Measurements from ENCODE around the gene HEXIM2.

HEXIM2 gene

DNA sequence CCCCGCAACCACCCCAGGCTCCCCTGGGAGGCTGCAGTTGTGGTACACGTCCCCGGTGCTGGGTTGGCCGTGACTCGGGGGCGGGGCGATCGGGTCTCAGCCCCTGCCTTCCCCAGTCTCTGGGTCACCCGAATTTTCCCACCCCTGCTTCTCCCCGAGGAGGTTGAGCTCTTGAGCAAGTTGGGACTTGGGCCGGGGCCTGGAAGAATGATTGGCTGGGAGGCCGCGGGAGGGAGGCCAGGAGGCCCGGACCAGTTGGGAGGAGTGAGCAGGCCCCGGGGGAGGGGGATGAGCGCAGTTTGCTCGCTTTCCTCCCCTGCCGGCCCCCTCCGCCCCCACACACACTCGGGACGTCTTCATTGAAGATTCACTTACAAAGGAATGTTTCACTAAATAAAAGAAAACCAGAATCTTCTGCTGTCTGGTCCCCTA, 17.9 kb upstream of the HEXIM2 start:
- peak; percentile 79 to 84 for DNase-seq (ENCODE audit: low read depth in 2 of 2)

DNA sequence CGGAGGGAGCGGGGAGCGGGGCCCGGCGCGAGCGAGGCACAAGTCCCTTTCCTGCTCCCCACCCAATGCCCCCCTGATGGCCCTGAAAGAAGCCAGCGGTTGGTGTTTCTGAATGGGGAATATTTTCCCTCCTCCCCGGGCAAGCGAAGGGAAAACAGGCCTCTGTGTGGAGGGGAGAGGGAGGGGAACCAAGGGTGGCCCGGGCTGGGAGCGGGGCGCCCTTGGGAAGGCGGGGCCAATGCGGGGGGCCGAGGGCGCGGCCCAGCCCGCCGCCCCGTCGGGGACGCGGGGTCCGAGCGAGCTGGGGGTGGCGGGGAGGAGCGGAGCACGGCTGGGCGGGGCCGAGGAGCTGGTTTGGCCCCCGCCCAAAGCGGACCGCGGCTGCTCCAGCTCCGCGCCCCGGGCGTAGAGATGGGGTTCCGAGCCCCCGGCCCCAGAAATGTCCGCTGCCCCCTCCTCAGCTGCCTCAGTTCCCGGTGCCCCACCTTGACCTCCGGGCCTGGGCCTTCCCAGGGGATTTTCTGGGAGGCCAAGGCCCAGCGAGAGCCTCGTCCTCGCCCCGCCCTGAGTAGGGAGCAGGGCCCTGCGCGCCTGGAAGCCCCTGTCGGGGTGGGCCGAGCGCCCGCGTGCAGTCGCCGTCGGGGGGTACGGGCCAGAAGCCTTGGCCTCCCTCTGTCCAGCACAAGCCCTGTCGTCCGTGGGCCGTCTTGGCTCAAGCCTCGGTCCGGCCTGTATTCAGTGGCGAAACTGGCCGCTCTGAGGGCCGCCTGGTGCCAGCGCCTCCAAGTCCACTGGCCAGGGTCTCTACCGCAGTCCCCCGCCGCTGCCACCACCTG, 17.3 kb upstream of the HEXIM2 start:
- DNase-seq (ENCODE audit: low read depth in 2 of 2) = no peak

DNA sequence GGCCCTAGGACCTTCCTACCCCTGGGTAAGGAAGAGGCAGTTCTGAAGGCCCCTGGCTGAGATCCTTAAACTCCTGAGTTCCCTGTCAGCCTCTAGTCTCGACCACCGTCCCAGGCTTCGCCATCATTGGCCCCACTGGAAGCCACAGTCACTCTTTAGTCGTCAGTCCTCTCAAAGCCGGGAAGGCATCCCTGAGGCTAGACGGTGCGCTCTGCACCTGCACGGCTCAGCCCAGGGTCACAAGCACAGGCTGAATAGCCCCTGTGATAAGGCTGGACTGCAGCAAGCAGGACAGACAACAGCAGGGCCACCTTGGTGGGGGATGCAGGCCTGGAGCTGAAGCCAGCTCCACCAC, 16.7 kb upstream of the HEXIM2 start:
- DNase-seq (ENCODE audit: low read depth in 2 of 2) = no peak

DNA sequence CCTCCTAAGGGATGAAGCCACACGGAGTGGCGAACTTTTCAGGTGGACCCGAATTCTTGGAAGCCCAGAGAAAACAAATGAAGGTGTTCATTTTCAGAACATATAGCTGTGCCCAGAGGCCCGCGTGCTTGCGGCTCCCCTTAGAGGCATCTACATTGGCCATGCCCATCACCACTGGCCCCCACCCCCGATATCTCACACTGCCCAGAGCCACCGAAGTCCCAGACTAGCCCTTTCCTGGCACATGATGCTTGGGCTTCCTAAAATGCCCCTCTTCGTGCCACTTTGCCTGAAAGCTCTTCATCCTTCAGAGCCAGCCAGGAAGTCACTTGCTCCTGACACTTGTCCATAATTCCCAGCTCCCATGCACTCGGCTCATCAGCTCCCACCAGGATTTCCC, 15.5 kb upstream of the HEXIM2 start:
- DNase-seq (ENCODE audit: low read depth in 2 of 2) = no peak

DNA sequence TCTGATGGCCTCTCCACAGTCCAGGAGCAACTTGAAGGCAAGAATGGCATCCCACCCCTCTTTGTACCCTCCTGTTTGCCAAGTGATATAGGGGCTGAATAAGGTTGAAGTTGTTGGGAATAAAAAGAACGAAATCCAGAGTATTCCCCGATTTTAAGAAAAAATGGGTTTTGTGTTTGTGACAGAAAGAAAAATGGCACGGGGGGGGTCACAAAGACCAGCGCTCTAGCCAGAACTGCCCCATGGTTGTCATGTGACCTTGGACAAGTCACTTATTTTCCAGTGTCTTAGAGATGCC, 15.1 kb upstream of the HEXIM2 start:
- DNase-seq (ENCODE audit: low read depth in 2 of 2) = no peak

DNA sequence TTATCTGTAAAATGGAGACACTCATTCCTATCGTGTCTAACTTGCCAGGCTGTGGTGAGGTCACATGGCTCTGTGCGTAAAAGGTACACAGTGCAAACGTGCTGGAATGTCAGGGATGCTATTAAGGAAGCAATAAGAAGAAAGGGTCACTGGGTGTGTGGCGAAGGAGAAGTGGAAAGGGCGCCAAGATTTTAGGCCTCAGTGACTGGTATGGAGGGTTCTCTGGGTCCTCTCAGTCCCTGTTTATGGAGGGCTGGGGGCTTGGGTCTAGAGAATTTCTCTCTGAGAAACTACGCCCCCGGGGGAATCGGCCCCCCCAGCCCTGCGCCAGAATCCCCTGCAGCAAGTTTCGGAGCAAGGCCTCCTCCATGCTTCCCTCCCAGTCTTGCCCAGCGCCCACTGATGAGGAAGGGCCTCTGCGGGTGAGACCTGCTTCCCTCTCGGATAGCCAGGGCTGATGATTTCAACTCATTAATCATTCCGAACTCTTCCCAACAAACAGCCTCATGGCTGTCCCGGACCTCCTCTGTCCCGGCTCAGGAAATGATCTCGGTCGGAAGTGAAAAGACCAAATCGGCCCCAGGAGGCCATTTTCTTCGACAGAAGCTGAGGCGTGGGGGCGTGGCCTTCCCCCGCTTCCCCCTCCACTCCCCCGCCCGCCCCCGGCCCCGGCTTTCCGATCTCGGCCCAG, 14.6 kb upstream of the HEXIM2 start:
- no peak for DNase-seq (ENCODE audit: low read depth in 2 of 2)

DNA sequence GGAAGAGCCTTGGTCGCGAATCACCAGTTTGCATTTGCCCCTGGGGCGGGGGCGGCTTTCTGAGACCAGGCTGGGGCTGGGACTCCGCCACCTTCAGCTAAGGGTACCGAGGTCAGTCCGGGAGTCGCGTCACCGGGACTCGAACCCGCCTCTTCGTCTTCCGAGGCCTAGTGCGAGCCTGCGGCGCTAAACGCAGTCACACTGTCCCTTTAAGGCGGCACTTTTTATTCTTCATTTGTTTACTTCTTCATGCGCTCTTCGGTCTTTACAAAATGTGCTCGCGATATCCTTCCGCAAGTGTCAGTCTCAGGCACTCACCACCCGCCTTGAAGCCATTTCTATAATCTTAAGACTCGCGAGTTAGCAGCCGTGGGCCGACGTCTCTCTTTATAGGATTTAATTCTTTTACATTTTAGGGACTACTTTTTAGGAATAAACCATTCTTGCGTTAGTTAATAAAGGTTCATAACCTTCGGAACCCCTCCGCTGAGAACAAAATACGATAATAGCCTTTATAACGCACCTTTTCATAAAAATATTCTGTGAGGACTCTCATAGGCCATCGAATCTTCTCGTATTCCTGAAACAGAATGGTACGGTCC, 14.0 kb upstream of the HEXIM2 start:
- peak; percentile 95 to 98 for DNase-seq (ENCODE audit: low read depth in 2 of 2)

DNA sequence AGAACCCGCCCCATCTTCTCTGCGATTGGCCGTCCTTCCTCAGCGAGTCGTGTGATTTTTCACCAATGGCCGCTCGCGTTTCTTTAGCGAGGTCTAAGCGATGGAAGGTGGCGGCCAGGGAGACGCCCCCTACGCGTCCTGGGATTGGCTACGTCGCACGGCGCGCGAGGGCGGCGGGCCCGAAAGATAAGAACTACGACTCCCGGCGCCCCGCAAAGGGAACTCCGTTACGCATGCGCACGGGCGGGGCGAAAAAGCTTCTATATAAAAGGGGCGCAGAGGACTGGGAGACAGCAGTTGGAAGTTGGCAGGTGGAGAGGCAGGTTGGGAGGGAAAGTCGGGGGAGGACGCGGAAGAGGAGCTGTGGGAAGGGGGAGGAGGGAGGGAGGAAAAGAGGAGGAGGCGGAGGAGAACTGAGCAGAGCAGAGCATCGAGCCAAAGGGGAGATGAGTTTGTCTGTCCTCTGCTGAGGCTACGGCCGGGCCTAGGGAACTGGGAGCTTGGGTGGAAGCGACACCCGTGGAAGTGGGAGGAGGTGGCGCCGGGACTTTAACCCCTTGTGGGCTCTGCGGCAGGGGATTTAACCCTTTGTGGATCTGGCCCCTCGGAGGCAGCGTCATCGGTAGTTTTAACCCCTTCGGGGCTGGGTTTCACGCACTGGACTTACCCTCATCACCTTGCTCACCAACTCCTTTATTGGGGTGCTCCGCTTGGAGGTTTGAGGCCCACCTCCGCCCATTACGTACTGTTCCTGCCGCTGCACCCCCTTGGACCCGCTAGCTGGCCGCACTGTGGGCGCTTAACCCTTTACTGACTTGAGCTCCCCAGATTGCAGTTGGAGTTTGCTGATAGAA, 13.3 kb upstream of the HEXIM2 start, which contains the start of gene HEXIM1:
Gene HEXIM1 (plus strand): TSS at position 293 of the 854 bp plus-strand sequence. CDS start 716 bp downstream, outside the sequence.
- DNase-seq (ENCODE audit: low read depth in 2 of 2) = peak; percentile 100

DNA sequence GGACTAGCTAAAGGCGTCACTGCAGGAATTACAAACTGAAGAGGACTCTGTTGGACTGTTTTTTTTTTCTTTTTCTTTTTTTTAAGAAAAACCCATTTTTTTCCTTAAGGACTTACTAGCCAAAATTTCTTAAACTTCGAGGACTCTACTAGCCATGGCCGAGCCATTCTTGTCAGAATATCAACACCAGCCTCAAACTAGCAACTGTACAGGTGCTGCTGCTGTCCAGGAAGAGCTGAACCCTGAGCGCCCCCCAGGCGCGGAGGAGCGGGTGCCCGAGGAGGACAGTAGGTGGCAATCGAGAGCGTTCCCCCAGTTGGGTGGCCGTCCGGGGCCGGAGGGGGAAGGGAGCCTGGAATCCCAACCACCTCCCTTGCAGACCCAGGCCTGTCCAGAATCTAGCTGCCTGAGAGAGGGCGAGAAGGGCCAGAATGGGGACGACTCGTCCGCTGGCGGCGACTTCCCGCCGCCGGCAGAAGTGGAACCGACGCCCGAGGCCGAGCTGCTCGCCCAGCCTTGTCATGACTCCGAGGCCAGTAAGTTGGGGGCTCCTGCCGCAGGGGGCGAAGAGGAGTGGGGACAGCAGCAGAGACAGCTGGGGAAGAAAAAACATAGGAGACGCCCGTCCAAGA, 12.5 kb upstream of the HEXIM2 start:
- DNase-seq (ENCODE audit: low read depth in 2 of 2) = no peak

DNA sequence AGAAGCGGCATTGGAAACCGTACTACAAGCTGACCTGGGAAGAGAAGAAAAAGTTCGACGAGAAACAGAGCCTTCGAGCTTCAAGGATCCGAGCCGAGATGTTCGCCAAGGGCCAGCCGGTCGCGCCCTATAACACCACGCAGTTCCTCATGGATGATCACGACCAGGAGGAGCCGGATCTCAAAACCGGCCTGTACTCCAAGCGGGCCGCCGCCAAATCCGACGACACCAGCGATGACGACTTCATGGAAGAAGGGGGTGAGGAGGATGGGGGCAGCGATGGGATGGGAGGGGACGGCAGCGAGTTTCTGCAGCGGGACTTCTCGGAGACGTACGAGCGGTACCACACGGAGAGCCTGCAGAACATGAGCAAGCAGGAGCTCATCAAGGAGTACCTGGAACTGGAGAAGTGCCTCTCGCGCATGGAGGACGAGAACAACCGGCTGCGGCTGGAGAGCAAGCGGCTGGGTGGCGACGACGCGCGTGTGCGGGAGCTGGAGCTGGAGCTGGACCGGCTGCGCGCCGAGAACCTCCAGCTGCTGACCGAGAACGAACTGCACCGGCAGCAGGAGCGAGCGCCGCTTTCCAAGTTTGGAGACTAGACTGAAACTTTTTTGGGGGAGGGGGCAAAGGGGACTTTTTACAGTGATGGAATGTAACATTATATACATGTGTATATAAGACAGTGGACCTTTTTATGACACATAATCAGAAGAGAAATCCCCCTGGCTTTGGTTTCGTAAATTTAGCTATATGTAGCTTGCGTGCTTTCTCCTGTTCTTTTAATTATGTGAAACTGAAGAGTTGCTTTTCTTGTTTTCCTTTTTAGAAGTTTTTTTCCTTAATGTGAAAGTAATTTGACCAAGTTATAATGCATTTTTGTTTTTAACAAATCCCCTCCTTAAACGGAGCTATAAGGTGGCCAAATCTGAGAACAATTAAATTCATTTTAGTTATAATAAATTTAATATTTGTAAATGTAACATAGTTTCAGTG, 11.7 kb upstream of the HEXIM2 start:
- DNase-seq (ENCODE audit: low read depth in 2 of 2) = no peak

DNA sequence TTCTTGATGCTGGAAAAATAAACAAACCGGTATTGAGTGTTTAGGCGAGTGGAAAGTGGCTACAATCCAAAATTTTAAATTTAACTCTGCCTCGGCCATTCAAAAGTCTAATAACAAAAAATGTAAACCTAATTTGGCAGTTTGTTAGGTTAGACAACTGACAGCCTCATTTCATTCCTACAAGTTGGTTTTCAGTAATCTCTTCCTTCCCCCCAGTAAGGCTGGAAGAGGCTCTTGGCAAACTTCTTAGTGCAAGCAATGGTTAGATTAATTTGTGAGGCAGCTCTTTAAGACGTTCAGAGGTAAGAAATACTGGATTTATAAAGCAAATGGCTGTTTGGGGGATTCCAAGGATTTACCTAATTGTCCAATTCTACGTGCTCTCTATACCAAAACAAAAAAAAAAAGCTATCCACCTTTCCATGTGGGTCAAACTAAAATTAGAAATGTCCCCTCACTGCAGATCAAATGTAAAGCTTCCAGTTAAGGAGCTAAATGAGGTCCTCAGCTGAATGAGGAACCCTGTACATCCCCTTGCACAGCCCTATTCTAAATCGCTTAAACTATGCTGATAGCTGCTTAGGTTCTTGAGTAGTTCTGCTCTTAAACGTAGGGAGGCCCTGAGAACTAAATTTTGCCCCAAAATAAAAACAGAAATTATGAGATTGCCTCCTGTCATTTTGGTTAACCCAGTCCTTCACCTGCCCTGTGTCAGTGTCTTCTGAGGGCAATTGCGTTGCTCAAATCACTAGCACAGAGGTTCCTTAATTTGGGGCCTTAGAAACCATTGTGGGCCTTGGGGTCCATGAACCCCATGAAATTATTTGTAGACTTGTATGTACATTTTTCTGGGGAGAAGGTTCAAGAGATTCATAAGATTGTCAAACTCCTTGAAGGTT, 10.5 kb upstream of the HEXIM2 start:
- DNase-seq (ENCODE audit: low read depth in 2 of 2) = no peak

DNA sequence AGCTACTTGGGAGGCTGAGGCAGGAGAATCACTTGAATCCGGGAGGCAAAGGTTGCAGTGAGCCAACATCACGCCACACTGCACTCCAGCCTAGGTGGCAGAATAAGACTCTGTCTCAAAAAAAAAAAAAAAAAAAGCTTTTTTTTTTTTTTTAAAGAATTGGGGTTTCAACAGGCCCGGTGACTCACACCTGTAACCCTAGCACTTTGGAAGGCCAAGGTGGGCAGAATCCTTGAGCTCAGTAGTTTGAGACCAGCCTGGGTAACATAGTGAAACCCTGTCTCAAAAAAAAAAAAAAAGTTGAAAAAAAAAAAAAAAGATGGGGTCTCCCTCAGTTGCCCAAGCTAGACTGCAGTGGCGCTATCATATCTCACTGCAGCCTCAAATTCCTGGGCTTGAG, 6.6 kb upstream of the HEXIM2 start:
- no peak for DNase-seq (ENCODE audit: low read depth in 2 of 2)

DNA sequence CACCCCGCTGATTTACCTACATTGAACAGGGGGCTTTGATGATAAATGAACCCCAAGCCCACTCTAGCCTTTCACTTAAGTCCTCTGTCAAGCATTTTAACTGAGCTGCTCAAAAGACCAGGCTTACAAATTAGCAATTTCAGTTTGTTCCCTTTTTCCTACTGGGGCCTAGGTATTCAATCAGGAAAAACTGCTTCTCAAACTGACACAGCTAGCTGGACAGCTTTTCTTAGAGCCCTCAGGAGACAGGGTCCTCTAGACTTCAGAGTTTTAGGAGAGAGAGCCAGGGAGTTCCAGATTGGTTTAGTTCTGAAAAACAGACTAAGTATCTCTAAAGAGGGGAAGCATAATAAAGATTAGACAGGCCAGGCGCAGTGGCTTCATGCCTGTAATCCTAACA, 6.2 kb upstream of the HEXIM2 start:
- no peak for DNase-seq (ENCODE audit: low read depth in 2 of 2)

DNA sequence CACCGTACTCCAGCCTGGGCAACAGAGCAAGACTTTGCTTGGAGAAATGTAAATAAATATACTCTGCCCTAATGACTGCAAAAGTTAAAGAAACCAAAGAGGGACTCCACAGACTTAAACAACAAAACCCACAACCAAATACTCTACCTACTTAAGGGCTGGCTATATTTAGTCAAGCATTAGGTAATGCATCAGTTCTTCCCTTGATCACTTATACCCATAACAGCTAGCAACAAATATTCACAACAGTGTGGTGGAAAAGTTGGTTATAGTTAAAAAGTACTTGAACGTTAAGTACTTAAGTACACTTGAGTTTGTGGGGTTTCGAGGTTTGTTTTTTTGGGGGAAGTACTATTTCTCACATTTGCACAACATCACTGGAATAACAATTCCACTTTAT, 5.4 kb upstream of the HEXIM2 start:
- DNase-seq (ENCODE audit: low read depth in 2 of 2) = no peak

DNA sequence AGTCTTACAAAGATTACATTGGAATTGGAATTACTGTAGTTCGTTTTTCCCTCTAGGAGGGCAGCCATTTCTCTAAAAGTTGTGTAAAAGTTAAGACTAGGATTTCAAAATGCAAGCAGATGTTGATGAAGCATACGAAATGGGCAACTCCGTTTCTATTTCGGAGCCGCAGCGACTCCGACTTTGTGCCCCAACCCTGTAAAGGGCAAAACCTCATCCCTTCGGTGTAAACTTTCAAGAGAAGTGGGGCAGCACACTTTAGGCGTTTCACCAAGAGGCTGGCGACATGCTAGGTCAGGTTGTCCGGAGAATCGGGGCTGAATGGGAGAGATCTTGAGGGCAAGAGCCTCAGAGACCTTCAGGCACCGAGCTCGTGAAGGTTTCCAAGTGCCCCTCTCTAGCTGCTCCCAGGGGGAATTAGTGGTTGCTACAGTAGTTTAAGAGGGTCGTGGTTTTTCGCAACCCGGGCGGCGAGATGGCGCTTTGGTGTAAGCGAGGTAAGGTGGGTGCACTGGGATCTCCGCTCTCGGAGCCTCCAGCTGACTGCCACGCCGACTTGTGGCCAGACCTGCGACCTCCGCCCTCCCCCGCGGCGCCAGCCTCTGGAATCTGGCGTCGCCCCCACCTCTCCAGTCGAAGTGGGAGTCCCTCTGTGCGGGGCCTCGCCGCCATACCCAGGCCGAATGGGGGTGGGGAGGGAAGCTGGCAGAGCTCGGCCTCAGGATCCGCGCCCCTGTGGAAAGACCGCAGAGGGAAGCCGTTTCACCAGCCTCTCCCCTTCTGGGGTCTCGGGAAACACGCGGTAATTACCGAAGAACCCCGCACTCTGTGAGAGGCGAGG, 1.0 kb upstream of the HEXIM2 start:
- DNase-seq (ENCODE audit: low read depth in 2 of 2) = no peak

DNA sequence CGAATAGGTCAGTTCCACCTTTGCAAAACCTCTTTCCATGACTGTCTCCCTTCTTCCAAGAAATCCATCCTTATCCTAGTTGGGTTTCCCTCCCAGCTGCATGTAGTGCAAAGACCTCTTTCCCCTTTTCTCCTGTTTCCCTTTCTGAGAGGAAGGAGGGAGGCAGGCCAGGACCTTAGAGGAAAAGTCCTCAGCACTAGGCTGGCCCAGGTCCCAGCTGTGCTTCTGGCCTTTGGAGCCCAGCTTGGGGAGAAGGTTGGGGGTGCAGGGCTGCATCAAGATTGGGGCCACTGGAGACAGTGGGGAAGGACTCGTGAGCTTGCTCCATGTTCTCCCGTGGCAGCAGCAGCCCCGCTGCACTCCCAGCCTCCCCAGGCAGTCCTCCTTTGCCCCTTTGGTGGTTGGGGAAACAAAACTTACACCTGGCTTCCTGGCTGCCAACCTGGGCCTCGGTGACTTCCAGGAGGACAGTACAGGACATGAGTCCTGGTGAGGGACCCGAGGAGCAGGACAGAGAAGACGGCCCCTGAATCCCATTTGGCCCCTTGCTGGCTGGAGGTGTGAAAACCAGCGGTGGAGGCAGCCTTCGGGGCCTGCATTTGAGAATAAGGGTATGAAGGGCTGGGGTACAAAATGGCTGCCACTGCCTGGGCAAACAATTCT, 481 bp downstream of the HEXIM2 start:
- no peak for DNase-seq (ENCODE audit: low read depth in 2 of 2)

DNA sequence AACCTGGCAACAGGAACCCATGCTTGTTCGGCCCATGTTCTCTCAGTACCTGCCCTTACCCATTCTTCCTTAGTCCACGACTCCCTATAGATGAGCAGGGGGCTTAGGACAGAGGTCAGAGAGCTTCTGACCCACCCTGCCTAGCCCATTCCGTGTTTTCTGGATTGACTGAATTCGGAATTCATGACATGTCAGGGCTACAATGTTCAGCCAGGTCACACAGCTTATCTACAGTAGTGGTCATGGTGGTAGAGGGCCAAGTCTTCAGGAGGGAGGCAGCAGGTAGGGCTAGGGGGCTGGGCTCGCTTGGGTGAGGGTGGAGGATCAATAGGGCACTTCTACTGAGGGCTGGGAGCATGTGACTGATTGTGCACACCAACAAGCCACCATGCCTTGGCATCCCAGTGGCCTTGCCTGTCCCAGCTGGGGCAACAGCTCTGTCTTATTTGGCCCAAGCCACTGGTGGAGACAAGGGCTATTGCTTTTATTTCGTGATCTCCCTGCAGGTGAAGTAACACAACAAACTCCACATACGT, 3.1 kb downstream of the HEXIM2 start:
- DNase-seq (ENCODE audit: low read depth in 2 of 2) = no peak

All from fibroblast of skin of left biceps (primary cell).